ENCODE data around the gene ZNF606.

ZNF606 gene

GRCh38 chr19:58003174-58003828 lies 681 bp upstream of the ZNF606 start:
- peak overlapping the region; percentile 76 for H3K27ac Mint-ChIP-seq (ENCODE audit: low read depth)
- DNase-seq (ENCODE audit: low spot score in 2 of 2) = no peak
- peaks cover 27% of the 10 kb centered on the region for H3K36me3 Mint-ChIP-seq (ENCODE audit: insufficient read depth)
- peaks cover 34% of the 10 kb centered on the region for H3K9me3 Mint-ChIP-seq
- H3K27me3 Mint-ChIP-seq = no peaks in the 10 kb centered on the region
- no peak for ATAC-seq (replicated peaks; ENCODE audit: extremely low read depth, poor library complexity, severe bottlenecking)
- peaks cover 21% of the 10 kb centered on the region for H3K4me1 Mint-ChIP-seq
- peak overlapping the region; percentile 78 for H3K4me3 Mint-ChIP-seq

- Mint-ChIP-seq H3K4me1 (peaks cover 21% of the 10 kb centered on the region), H3K36me3 (ENCODE audit: insufficient read depth) (peaks cover 27% of the 10 kb centered on the region), H3K27ac (ENCODE audit: low read depth) (peak overlapping the region; percentile 86), H3K4me3 (peak overlapping the region; percentile 78), H3K9me3 (peaks cover 20% of the 10 kb centered on the region), H3K27me3 (no peaks in the 10 kb centered on the region)
- ATAC-seq (replicated peaks; ENCODE audit: extremely low read depth, poor library complexity, severe bottlenecking) (peak; percentile 10), DNase-seq (ENCODE audit: low spot score in 2 of 2) (no peak)
Observed at GRCh38 chr19:58001895-58002369, 688 bp downstream of the ZNF606 start.

GRCh38 chr19:58000677-58001076 lies 1.9 kb downstream of the ZNF606 start:
- H3K27me3 Mint-ChIP-seq = no peaks in the 10 kb centered on the region
- peaks cover 30% of the 10 kb centered on the region for H3K36me3 Mint-ChIP-seq (ENCODE audit: insufficient read depth)
- ATAC-seq (replicated peaks; ENCODE audit: extremely low read depth, poor library complexity, severe bottlenecking) (no peak), DNase-seq (ENCODE audit: low spot score in 2 of 2) (no peak)
- peaks cover 21% of the 10 kb centered on the region for H3K4me1 Mint-ChIP-seq
- peaks cover 20% of the 10 kb centered on the region for H3K9me3 Mint-ChIP-seq
- no peak overlapping the region for H3K27ac Mint-ChIP-seq (ENCODE audit: low read depth)
- peak overlapping the region; percentile 78 for H3K4me3 Mint-ChIP-seq

- ATAC-seq (replicated peaks; ENCODE audit: extremely low read depth, poor library complexity, severe bottlenecking) (no peak), DNase-seq (ENCODE audit: low spot score in 2 of 2) (no peak)
- peaks cover 18% of the 10 kb centered on the region for H3K9me3 Mint-ChIP-seq
- no peaks in the 10 kb centered on the region for H3K4me1 Mint-ChIP-seq
- H3K27me3 Mint-ChIP-seq = no peaks in the 10 kb centered on the region
- no peak overlapping the region for H3K4me3 Mint-ChIP-seq
- H3K36me3 Mint-ChIP-seq (ENCODE audit: insufficient read depth) = peaks cover 12% of the 10 kb centered on the region
- no peak overlapping the region for H3K27ac Mint-ChIP-seq (ENCODE audit: low read depth)
Observed at GRCh38 chr19:57992841-57993240, 9.8 kb downstream of the ZNF606 start.

GRCh38 chr19:57978586-57979289 lies 23.9 kb downstream of the ZNF606 start:
- DNase-seq (ENCODE audit: low spot score in 2 of 2) (no peak), ATAC-seq (replicated peaks; ENCODE audit: extremely low read depth, poor library complexity, severe bottlenecking) (no peak)
- H3K4me3 Mint-ChIP-seq = no peak overlapping the region
- no peaks in the 10 kb centered on the region for H3K4me1 Mint-ChIP-seq
- peaks cover 15% of the 10 kb centered on the region for H3K36me3 Mint-ChIP-seq (ENCODE audit: insufficient read depth)
- H3K9me3 Mint-ChIP-seq = peaks cover 37% of the 10 kb centered on the region
- no peaks in the 10 kb centered on the region for H3K27me3 Mint-ChIP-seq
- no peak overlapping the region for H3K27ac Mint-ChIP-seq (ENCODE audit: low read depth)

GRCh38 chr19:57974434-57974833 lies 28.2 kb downstream of the ZNF606 start, which contains the start of gene C19orf18:
Gene C19orf18, minus strand, starts transcription at chr19:57974534. Its CDS starts 102 bp downstream, at chr19:57974432.
- no peak within 1 kb of the TSS for H3K4me3 Mint-ChIP-seq

GRCh38 chr19:57964761-57965160 lies 37.9 kb downstream of the ZNF606 start:
- Mint-ChIP-seq H3K4me1 (no peaks in the 10 kb centered on the region), H3K27me3 (no peaks in the 10 kb centered on the region), H3K9me3 (peaks cover 23% of the 10 kb centered on the region), H3K36me3 (ENCODE audit: insufficient read depth) (peaks cover 3% of the 10 kb centered on the region), H3K4me3 (no peak overlapping the region), H3K27ac (ENCODE audit: low read depth) (no peak overlapping the region)
- no peak for DNase-seq (ENCODE audit: low spot score in 2 of 2)
- ATAC-seq (replicated peaks; ENCODE audit: extremely low read depth, poor library complexity, severe bottlenecking) = no peak

More at GRCh38 chr19:57974434-57974833, 28.2 kb downstream of the ZNF606 start, which contains the start of gene C19orf18:
- Mint-ChIP-seq H3K27ac (ENCODE audit: low read depth) (no peak within 1 kb of the TSS), H3K27me3 (no peaks in the 10 kb centered on the region), H3K9me3 (peaks cover 39% of the 10 kb centered on the region), H3K4me1 (no peaks in the 10 kb centered on the region), H3K36me3 (ENCODE audit: insufficient read depth) (no peaks in the 10 kb centered on the region)
- no peak for ATAC-seq (replicated peaks; ENCODE audit: extremely low read depth, poor library complexity, severe bottlenecking)
- DNase-seq (ENCODE audit: low spot score in 2 of 2) = no peak

GRCh38 chr19:57961785-57962184 lies 40.8 kb downstream of the ZNF606 start:
- Mint-ChIP-seq H3K4me3 (no peak overlapping the region), H3K27me3 (no peaks in the 10 kb centered on the region)
- no peak for ATAC-seq (replicated peaks; ENCODE audit: extremely low read depth, poor library complexity, severe bottlenecking)

GRCh38 chr19:57954996-57955395 lies 47.6 kb downstream of the ZNF606 start:
- H3K36me3 Mint-ChIP-seq (ENCODE audit: insufficient read depth) = peaks cover 2% of the 10 kb centered on the region
- ATAC-seq (replicated peaks; ENCODE audit: extremely low read depth, poor library complexity, severe bottlenecking) (no peak), DNase-seq (ENCODE audit: low spot score in 2 of 2) (no peak)
- no peak overlapping the region for H3K27ac Mint-ChIP-seq (ENCODE audit: low read depth)
- no peaks in the 10 kb centered on the region for H3K4me1 Mint-ChIP-seq
- H3K9me3 Mint-ChIP-seq = peaks cover 12% of the 10 kb centered on the region
- peaks cover 18% of the 10 kb centered on the region for H3K27me3 Mint-ChIP-seq
- no peak overlapping the region for H3K4me3 Mint-ChIP-seq

More at GRCh38 chr19:57961785-57962184, 40.8 kb downstream of the ZNF606 start:
- H3K36me3 Mint-ChIP-seq (ENCODE audit: insufficient read depth) = peaks cover under 1% of the 10 kb centered on the region
- peaks cover 7% of the 10 kb centered on the region for H3K9me3 Mint-ChIP-seq
- H3K27ac Mint-ChIP-seq (ENCODE audit: low read depth) = no peak overlapping the region
- H3K4me1 Mint-ChIP-seq = no peaks in the 10 kb centered on the region
- no peak for DNase-seq (ENCODE audit: low spot score in 2 of 2)

- no peak overlapping the region for H3K27ac Mint-ChIP-seq (ENCODE audit: low read depth)
- no peak for DNase-seq (ENCODE audit: low spot score in 2 of 2)
- H3K36me3 Mint-ChIP-seq (ENCODE audit: insufficient read depth) = peaks cover 17% of the 10 kb centered on the region
- peaks cover 23% of the 10 kb centered on the region for H3K9me3 Mint-ChIP-seq
- H3K4me1 Mint-ChIP-seq = peaks cover 15% of the 10 kb centered on the region
- H3K27me3 Mint-ChIP-seq = peaks cover 15% of the 10 kb centered on the region
- no peak for ATAC-seq (replicated peaks; ENCODE audit: extremely low read depth, poor library complexity, severe bottlenecking)
- no peak overlapping the region for H3K4me3 Mint-ChIP-seq
Observed at GRCh38 chr19:57949702-57950101, 52.9 kb downstream of the ZNF606 start.

GRCh38 chr19:57949296-57949695 lies 53.3 kb downstream of the ZNF606 start:
- peaks cover 22% of the 10 kb centered on the region for H3K9me3 Mint-ChIP-seq
- H3K27me3 Mint-ChIP-seq = peaks cover 11% of the 10 kb centered on the region
- no peak for ATAC-seq (replicated peaks; ENCODE audit: extremely low read depth, poor library complexity, severe bottlenecking)
- peaks cover 15% of the 10 kb centered on the region for H3K4me1 Mint-ChIP-seq
- H3K4me3 Mint-ChIP-seq = no peak overlapping the region
- DNase-seq (ENCODE audit: low spot score in 2 of 2) = no peak
- no peak overlapping the region for H3K27ac Mint-ChIP-seq (ENCODE audit: low read depth)
- peaks cover 17% of the 10 kb centered on the region for H3K36me3 Mint-ChIP-seq (ENCODE audit: insufficient read depth)

GRCh38 chr19:57947419-57948134 lies 55.0 kb downstream of the ZNF606 start, which contains the start of gene ZNF256:
Gene ZNF256, minus strand, starts transcription at chr19:57947706. Its CDS starts 232 bp downstream, at chr19:57947474.
- peak; percentile 50 to 75 for DNase-seq (ENCODE audit: low spot score in 2 of 2)
- Mint-ChIP-seq H3K27me3 (no peaks in the 10 kb centered on the region), H3K27ac (ENCODE audit: low read depth) (peak within 1 kb of the TSS; percentile 95), H3K9me3 (peaks cover 37% of the 10 kb centered on the region), H3K4me1 (peaks cover 15% of the 10 kb centered on the region), H3K36me3 (ENCODE audit: insufficient read depth) (peaks cover 28% of the 10 kb centered on the region), H3K4me3 (peak within 1 kb of the TSS; percentile 92)
- ATAC-seq (replicated peaks; ENCODE audit: extremely low read depth, poor library complexity, severe bottlenecking) = peak; percentile 89

Data from central memory CD8-positive, alpha-beta T cell (primary cell).